ENCODE measurements around the gene ERC1. TPM values are rescaled to one million over a fixed set of nuclear protein-coding genes. Genes with fewer than 3 reads are reported as not detected.

The ERC1 gene
- total and polyA plus RNA-seq, 9 of the 15 experiments (the other 6 are each of a cell fraction or from before 2014, with no cell fraction given) = 0.74 to 11.8 (median 4.8) TPM

DNA sequence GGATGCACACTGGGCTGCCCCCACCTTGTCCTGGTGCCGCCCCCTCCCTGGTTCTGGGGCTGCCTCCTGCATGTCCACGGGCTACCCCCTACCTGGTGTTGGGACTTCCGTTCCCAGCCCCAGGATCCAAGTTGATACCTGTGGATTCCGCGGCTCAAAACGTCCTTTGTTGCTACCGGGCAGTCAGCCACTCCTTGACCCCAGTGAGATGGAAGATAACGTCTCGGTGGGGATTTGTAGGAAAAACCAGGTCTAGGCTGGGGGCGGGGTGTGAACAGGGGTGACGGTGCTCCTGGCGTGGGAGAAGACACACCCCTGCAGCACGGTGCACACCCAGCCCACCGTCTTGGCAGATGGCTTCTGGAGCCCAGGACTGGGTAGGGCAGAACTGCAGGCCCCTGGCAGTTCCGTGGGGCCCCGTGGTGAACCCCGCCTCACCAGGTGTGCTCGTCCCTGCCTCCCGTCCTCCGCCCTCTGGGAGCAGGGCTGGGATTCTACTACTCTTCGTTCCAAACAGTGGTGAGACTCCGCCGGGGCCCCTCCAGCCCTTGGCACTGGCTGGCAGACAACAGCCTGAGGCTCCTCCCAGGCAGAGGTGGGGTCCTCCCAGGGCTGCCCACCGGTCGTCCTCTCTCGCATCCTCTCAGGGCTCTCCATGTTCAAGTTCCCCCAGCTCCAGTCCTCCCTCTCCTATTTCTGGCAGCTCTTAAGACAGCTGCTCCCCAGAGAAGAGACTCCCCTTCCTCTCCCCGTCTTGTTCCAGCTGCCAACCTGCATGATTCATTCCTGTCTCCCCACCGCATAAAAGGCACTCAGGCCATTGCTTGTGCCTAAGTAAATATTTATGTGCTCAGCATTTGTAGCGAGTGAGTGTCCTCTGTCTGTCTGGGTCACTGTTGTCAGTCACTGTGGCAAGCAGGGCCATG, 527.8 kb downstream of the ERC1 start:
- CTCF ChIA-PET (ENCODE audit: low intra/inter-chr PET ratio) = interaction anchor here (0.6 kb wide), 1 partner anchor 1046 kb away, joined by 5 read pairs; no protein-coding TSS in a partner anchor
- H3K4me2 ChIP-seq (ENCODE audit: insufficient read depth, low read length) = peak overlapping the region; percentile 32; the same call in 1 of the 2 replicates

More for the DNA sequence above, 527.8 kb downstream of the ERC1 start:
- DNase-seq (ENCODE audit: extremely low read depth in 1 of 4, low spot score in 3 of 4) (peak in 3 of 4 experiments; percentile 26 to 35 (median 35)), ATAC-seq (peak; percentile 66), FAIRE-seq (no peak)
- intact Hi-C loops (cut with micrococcal nuclease) (loop anchor here (10.0 kb wide), 1 partner anchor 56 kb away; no protein-coding TSS in a partner anchor), in situ Hi-C loops (cut with MboI) (no loop called here)
- no peak overlapping the region for H3K27ac ChIP-seq (ENCODE audit: extremely low read depth, low read depth, low read length)
- H3K4me1 ChIP-seq (replicated peaks in 1 of 2; ENCODE audit: control insufficient read depth in 2 of 2, insufficient read depth in 2 of 2, low read length in 2 of 2) = peaks cover 8 to 11% of the 10 kb centered on the region in 2 experiments; a peak in 4 of 5 replicates
- H3K4me3 ChIP-seq = no peak overlapping the region
- no peaks in the 10 kb centered on the region for H3K36me3 ChIP-seq (ENCODE audit: control insufficient read depth, insufficient read depth, low read length)
- H4K20me1 ChIP-seq (replicated peaks; ENCODE audit: control insufficient read depth, insufficient read depth, low read length) = no peaks in the 10 kb centered on the region
- peak overlapping the region in 1 of 2 experiments; percentile 70; a peak in 2 of 4 replicates for H3K9ac ChIP-seq (ENCODE audit: insufficient read depth in 1 of 2, low read depth in 2 of 2, low read length in 2 of 2)
- no peaks in the 10 kb centered on the region for H3K9me1 ChIP-seq (ENCODE audit: control insufficient read depth, insufficient read depth, low read length)
- TF ChIP-seq TAF7 (tag; IDR thresholded peaks at IDR 0.05) = no peak
- peak; percentile 20; the same call in 1 of the 2 replicates for TF ChIP-seq CREM (IDR thresholded peaks at IDR 0.05; ENCODE audit: low read depth)
- TF ChIP-seq, protein P1, sequence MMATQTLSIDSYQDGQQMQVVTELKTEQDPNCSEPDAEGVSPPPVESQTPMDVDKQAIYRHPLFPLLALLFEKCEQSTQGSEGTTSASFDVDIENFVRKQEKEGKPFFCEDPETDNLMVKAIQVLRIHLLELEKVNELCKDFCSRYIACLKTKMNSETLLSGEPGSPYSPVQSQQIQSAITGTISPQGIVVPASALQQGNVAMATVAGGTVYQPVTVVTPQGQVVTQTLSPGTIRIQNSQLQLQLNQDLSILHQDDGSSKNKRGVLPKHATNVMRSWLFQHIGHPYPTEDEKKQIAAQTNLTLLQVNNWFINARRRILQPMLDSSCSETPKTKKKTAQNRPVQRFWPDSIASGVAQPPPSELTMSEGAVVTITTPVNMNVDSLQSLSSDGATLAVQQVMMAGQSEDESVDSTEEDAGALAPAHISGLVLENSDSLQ (IDR thresholded peaks at IDR 0.05) = peak; percentile 30; the same call in 1 of the 2 replicates
- TF ChIP-seq MEIS2 (IDR thresholded peaks at IDR 0.05; ENCODE audit: partially characterized antibody) = peak; percentile 54
- no peak for TF ChIP-seq CSDE1 (IDR thresholded peaks at IDR 0.05)
- TF ChIP-seq EGR1 (conservative IDR thresholded peaks at IDR 0.05) = 0 out of 2 replicates have a peak, but pooled peaks have one; percentile 5
- TF ChIP-seq RHOXF2B (CRISPR knock-in tag; conservative IDR thresholded peaks at IDR 0.05) = no peak
- no peaks in the 10 kb centered on the region; the same call in 1 of the 2 replicates for H3K9me3 ChIP-seq (replicated peaks; ENCODE audit: control insufficient read depth, insufficient read depth, low read depth, low read length)
- no peaks in the 10 kb centered on the region for H3K79me2 ChIP-seq (ENCODE audit: control insufficient read depth, insufficient read depth, low read length)
- H3K27me3 ChIP-seq (ENCODE audit: control insufficient read depth in 2 of 2, insufficient read depth in 2 of 2, low read length in 2 of 2) = no peaks in the 10 kb centered on the region
- BruUV-seq (replicated peaks) = no TSS peak
- WGBS (ENCODE audit: insufficient coverage, low coverage, missing lambda C conversion rate) = 33% methylated on average over 20 of the region's 29 CpGs
- POLR2A ChIA-PET = no interaction called here
- peak overlapping the region; percentile 32; the same call in 1 of the 2 replicates for H2AFZ ChIP-seq (ENCODE audit: low read depth, low read length)

Measured in K562 (cell line).